LoVo (cell line): ENCODE measurements around the gene DHODH.
"Not testable (repeated sequence)": the region's sequence is repeated elsewhere in the genome, so short reads cannot be mapped to it uniquely, and the experiment has no call there.

ENCODE experiments used
- DNase-seq: peaks from one replicate; pipeline ENCODE4 v3.0.0-alpha.2; 2016; ENCODE audit warnings: low spot score

The DHODH gene

GRCh38 chr16:72054254-72054847 lies 45.8 kb downstream of the DHODH start, which contains the start of gene HP:
TSS of gene HP (plus strand) at chr16:72054505. CDS start at chr16:72054653, 148 bp downstream.
- not testable (repeated sequence) for DNase-seq

GRCh38 chr16:72055911-72056310 lies 47.4 kb downstream of the DHODH start:
- DNase-seq, result no peak

GRCh38 chr16:72057313-72057712 lies 48.8 kb downstream of the DHODH start:
- DNase-seq, result not testable (repeated sequence)

- DNase-seq, result not testable (repeated sequence)
Observed at GRCh38 chr16:72059060-72059459, 50.5 kb downstream of the DHODH start.

GRCh38 chr16:72060405-72060804 lies 51.9 kb downstream of the DHODH start:
- DNase-seq, result no peak

- DNase-seq, result no peak
Observed at GRCh38 chr16:72061564-72061963, 53.0 kb downstream of the DHODH start.

- no peak for DNase-seq
Observed at GRCh38 chr16:72064361-72064894, 55.9 kb downstream of the DHODH start.

GRCh38 chr16:72066747-72067146 lies 58.2 kb downstream of the DHODH start:
- peak; percentile 39 for DNase-seq

GRCh38 chr16:72068930-72069329 lies 60.4 kb downstream of the DHODH start:
- DNase-seq, result no peak

GRCh38 chr16:72072514-72073342 lies 64.2 kb downstream of the DHODH start:
- DNase-seq, result no peak

GRCh38 chr16:72073560-72074230 lies 65.2 kb downstream of the DHODH start:
- DNase-seq, result no peak

- DNase-seq, result not testable (repeated sequence)
Observed at GRCh38 chr16:72075067-72075466, 66.5 kb downstream of the DHODH start.
